HEK293T (cell line): ENCODE measurements around the gene TLCD5.

Experiments
- CTCF ChIA-PET: fragments of 350-600 bp; formaldehyde crosslinking; extraction: SDS; loops from one replicate; lab custom pipeline; 2021; ENCODE audit warnings: antibody characterized with exemption, inconsistent platforms; lab: Yijun Ruan, JAX
- POLR2A ChIA-PET: fragments of 350-600 bp; formaldehyde crosslinking; extraction: SDS; loops from one replicate; lab custom pipeline; 2020; ENCODE audit warnings: antibody characterized with exemption, inconsistent platforms; lab: Yijun Ruan, JAX
- DNase-seq: peaks from one replicate; pipeline ENCODE4 v3.0.0; 2012; ENCODE audit warnings: mixed read lengths; ENCODE audit errors: extremely low spot score
- ARNT ChIP-seq: fragments of 450-650 bp; IDR thresholded peaks from 2 replicates; pipeline ENCODE4 v1.6.1; 2017; ENCODE audit warnings: mild to moderate bottlenecking
- BHLHE40 ChIP-seq: fragments of 450-650 bp; IDR thresholded peaks from 2 replicates; pipeline ENCODE4 v1.6.1; 2016; ENCODE audit warnings: mild to moderate bottlenecking, moderate library complexity, borderline replicate concordance
- CTBP1 ChIP-seq: fragments of 450-650 bp; IDR thresholded peaks from 2 replicates; pipeline ENCODE4 v1.6.1; 2016; ENCODE audit warnings: borderline replicate concordance
- ELF4 ChIP-seq: fragments of 450-650 bp; IDR thresholded peaks from 2 replicates; pipeline ENCODE4 v1.6.1; 2017; ENCODE audit warnings: antibody characterized with exemption
- FOXA1 ChIP-seq: fragments of 450-650 bp; IDR thresholded peaks from 2 replicates; pipeline ENCODE4 v1.6.1; 2016; ENCODE audit warnings: mild to moderate bottlenecking
- FOXK2 ChIP-seq: fragments of 450-650 bp; IDR thresholded peaks from 2 replicates; pipeline ENCODE4 v1.6.1; 2016; ENCODE audit warnings: mild to moderate bottlenecking
- FOXM1 ChIP-seq: fragments of 450-650 bp; IDR thresholded peaks from 2 replicates; pipeline ENCODE4 v1.6.1; 2017; ENCODE audit warnings: mild to moderate bottlenecking, borderline replicate concordance
- HDGF ChIP-seq: fragments of 450-650 bp; IDR thresholded peaks from 2 replicates; pipeline ENCODE4 v1.6.1; 2017; ENCODE audit warnings: antibody characterized with exemption, borderline replicate concordance
- L3MBTL2 ChIP-seq: fragments of 450-650 bp; conservative IDR thresholded peaks from 2 replicates; pipeline ENCODE4 v1.6.1; 2016; ENCODE audit warnings: mild to moderate bottlenecking
- LEF1 ChIP-seq: fragments of 450-650 bp; IDR thresholded peaks from 2 replicates; pipeline ENCODE4 v1.6.1; 2017; ENCODE audit warnings: mild to moderate bottlenecking, borderline replicate concordance
- NFRKB ChIP-seq: fragments of 450-650 bp; IDR thresholded peaks from 2 replicates; pipeline ENCODE4 v1.6.1; 2016; ENCODE audit warnings: mild to moderate bottlenecking, moderate library complexity
- PKNOX1 ChIP-seq: fragments of 450-650 bp; IDR thresholded peaks from 2 replicates; pipeline ENCODE4 v1.6.1; 2016
- SP1 ChIP-seq: fragments of 450-650 bp; IDR thresholded peaks from 2 replicates; pipeline ENCODE4 v1.6.1; 2017
- SUZ12 ChIP-seq: fragments of 450-650 bp; IDR thresholded peaks from 2 replicates; pipeline ENCODE4 v1.6.1; 2016; ENCODE audit warnings: mild to moderate bottlenecking
- TARDBP ChIP-seq: fragments of 450-650 bp; IDR thresholded peaks from 2 replicates; pipeline ENCODE4 v1.6.1; 2016
- ZNF384 ChIP-seq: fragments of 450-650 bp; IDR thresholded peaks from 2 replicates; pipeline ENCODE4 v1.6.1; 2016

The TLCD5 gene

GRCh38 chr11:120342226-120342625 is 17.1 kb downstream of the TLCD5 start:
- POLR2A ChIA-PET, result no interaction called here
- DNase-seq, result no peak
- CTCF ChIA-PET, result no interaction called here
- no peak for TF ChIP-seq PKNOX1
- no peak for TF ChIP-seq L3MBTL2
- TF ChIP-seq TARDBP, result no peak
- TF ChIP-seq ZNF384, result no peak
- no peak for TF ChIP-seq FOXM1
- no peak for TF ChIP-seq ELF4
- no peak for TF ChIP-seq ARNT
- no peak for TF ChIP-seq SP1
- TF ChIP-seq LEF1, result no peak
- no peak for TF ChIP-seq FOXK2
- no peak for TF ChIP-seq BHLHE40
- TF ChIP-seq CTBP1, result no peak
- no peak for TF ChIP-seq SUZ12
- TF ChIP-seq HDGF, result no peak
- no peak for TF ChIP-seq FOXA1
- no peak for TF ChIP-seq NFRKB

- ChIA-PET POLR2A (no interaction called here), CTCF (no interaction called here)
- no peak for DNase-seq
- TF ChIP-seq TARDBP (no peak), PKNOX1 (no peak), HDGF (no peak), LEF1 (no peak), CTBP1 (no peak), BHLHE40 (no peak), SUZ12 (no peak), FOXA1 (no peak), ARNT (no peak), NFRKB (no peak)
These were observed 17.6 kb downstream of the TLCD5 start for GRCh38 chr11:120342678-120343077.

- ChIA-PET CTCF (interaction anchor here (0.8 kb wide), 1 partner anchor 140 kb away, joined by 5 read pairs; no protein-coding TSS in a partner anchor), POLR2A (no interaction called here)
- no peak for DNase-seq
- TF ChIP-seq HDGF (no peak), NFRKB (no peak), FOXA1 (no peak), SP1 (no peak), ARNT (no peak), FOXM1 (no peak), FOXK2 (no peak), TARDBP (no peak), L3MBTL2 (no peak), BHLHE40 (no peak), ZNF384 (no peak), SUZ12 (no peak), PKNOX1 (no peak), CTBP1 (no peak), LEF1 (no peak), ELF4 (no peak)
These were observed 18.3 kb downstream of the TLCD5 start for GRCh38 chr11:120343429-120343828.

- DNase-seq, result no peak
- POLR2A ChIA-PET, result no interaction called here
- TF ChIP-seq ELF4 (no peak), ZNF384 (peak; percentile 42; the same call in 1 of the 2 replicates)
- CTCF ChIA-PET, result no interaction called here
These were observed 19.4 kb downstream of the TLCD5 start for GRCh38 chr11:120344302-120345004.

GRCh38 chr11:120346233-120346632 is 21.1 kb downstream of the TLCD5 start:
- TF ChIP-seq PKNOX1 (peak; percentile 62), FOXM1 (no peak)
- ChIA-PET POLR2A (interaction anchor here (1.2 to 3.4 kb wide), 2 partner anchors 9 to 11 kb away, joined by 4 to 21 read pairs; partner anchors contain the start of gene ARHGEF12), CTCF (interaction anchor here (0.7 kb wide), 1 partner anchor 124 kb away, joined by 3 read pairs; no protein-coding TSS in a partner anchor)
- DNase-seq, result no peak

- CTCF ChIA-PET, result no interaction called here
- no peak for TF ChIP-seq HDGF
- no peak for TF ChIP-seq SP1
- no peak for TF ChIP-seq ARNT
- TF ChIP-seq SUZ12, result no peak
- TF ChIP-seq NFRKB, result no peak
- TF ChIP-seq ZNF384, result no peak; the same call in 1 of the 2 replicates
- TF ChIP-seq BHLHE40, result no peak
- TF ChIP-seq PKNOX1, result no peak
- no peak for TF ChIP-seq L3MBTL2
- no peak for TF ChIP-seq FOXK2
- POLR2A ChIA-PET, result no interaction called here
- no peak for DNase-seq
These were observed 25.5 kb downstream of the TLCD5 start for GRCh38 chr11:120350637-120351036.
